AG08395 (cell line): Measurements from ENCODE around the gene TK2.
"Not testable (repeated sequence)": the region's sequence is repeated elsewhere in the genome, so short reads cannot be mapped to it uniquely, and the experiment has no call there.

Experiments used
- DNase-seq: peaks from one replicate; pipeline ENCODE4 v3.0.0; 2012; ENCODE audit warnings: mixed read lengths, low spot score

TK2 gene

DNA sequence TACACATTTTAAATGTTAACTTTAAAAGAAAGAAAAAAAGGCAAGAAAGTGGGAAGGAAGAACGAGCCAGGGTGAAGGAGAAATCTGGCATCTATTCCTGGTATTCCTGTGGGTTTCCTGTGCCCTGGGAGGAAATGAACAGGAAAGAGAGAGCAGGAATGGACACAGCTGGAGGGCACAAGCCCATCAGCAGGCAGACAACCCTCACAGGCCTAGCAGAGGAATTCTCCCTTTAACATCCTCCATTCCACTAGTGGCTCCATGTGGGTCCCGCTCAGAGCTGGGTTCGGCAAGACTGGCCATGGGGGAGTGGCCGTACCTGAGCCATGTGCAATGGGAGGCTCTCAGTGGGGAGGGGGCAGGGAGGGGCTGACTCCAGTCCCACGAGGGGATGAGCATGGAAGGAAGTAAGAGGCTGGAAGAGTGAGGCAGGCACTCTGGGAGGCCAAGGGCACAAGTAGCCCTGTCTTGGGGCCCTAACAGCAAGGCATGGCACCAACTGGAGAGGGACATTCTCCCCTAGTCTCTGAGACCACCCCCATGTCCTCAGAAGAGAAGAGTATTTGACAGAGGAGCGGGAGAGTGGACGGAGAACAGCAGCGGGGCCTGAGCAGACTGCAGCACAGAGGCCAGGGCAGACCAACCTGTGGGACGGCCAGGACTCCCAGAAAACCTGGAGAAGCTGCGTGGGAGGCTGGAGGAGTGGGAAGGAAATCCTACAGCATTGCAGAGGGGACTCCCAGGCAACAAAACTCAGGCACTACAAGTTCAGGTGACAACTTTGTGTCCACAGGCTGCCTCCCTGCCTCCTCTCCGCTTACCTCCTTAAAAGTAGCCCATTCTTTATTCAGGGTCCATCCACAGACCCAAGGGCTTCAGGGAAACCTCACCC lies 30.2 kb downstream of the TK2 start:
- no peak for DNase-seq

DNA sequence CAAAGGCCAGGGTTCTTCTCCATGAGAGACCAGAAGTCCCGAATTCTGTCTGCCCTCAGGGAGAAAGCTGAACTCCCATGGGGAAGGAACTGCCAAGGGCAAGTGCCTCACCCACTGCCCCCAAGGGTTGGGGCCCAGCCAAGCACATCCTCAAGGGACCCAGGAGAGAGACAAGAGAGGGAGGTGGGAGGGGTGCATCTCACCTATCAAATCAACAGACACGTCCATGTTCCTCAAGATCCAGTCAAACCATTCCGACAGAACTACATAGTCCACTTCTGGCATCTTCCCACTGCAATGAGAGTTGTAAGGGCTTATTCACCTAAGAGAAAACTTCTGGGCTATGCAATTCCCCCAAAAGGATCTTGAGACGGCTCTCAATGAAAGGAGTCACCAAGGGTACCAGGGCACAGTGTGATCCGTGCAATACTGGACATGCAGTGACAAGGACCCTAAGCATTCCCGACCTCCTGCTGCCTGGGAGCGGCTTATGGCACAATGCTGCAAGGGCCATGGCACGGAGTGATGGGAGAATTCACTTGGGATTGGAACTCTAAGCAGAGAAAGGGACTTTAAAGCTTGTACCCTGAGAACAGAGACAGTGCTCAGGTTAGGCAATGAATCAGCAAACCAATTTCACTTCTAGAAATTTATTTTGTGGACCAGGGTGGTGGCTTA lies 32.2 kb downstream of the TK2 start:
- DNase-seq: no peak

- DNase-seq: peak; percentile 98
Measured at GRCh38 chr16:66516808-66517585, 32.9 kb downstream of the TK2 start.

GRCh38 chr16:66516509-66516807 lies 33.5 kb downstream of the TK2 start:
- DNase-seq: peak; percentile 24

DNA sequence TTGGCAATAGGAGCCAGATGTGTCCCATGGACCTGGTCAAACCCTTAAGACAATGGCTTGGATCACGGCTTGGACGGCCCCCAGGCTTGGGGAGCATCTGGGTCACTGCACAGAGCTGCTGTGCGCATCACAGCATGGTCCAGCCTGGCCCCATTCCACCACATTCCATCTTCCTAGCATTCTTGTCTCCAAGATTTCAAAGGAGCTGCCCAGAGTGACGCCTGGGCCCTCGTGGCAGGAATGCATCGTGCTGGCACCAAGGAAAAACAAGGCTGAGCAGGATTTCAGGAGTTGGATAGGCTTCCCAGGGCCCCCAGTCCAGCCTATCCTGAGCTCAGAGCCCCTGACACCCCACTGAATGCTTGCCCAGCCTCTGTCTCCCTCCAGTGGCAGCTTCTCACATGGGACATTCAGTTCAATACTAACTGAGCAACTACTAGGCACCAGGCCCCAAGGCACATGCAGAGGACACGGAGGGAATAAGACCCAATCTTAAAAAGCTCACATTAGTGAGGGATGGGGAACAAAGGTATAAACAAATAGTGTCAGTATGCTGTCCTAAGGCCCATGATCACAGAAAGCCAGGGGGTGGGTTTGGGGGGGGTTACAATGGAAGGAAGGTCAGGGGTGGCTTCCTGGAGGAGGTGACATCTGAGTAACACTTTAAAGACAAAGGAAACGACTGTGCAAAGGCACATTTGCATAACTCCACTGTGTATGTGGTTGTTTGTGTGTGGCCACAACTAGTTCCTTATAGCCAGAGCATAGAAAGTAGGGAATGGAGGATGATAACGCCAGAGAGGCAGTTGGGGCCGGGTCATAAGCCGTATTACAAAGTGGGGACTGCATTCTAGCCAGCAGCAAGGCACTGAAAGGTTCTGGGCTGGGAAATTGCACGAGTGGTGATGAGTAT lies 34.1 kb downstream of the TK2 start:
- DNase-seq: peak; percentile 67

DNA sequence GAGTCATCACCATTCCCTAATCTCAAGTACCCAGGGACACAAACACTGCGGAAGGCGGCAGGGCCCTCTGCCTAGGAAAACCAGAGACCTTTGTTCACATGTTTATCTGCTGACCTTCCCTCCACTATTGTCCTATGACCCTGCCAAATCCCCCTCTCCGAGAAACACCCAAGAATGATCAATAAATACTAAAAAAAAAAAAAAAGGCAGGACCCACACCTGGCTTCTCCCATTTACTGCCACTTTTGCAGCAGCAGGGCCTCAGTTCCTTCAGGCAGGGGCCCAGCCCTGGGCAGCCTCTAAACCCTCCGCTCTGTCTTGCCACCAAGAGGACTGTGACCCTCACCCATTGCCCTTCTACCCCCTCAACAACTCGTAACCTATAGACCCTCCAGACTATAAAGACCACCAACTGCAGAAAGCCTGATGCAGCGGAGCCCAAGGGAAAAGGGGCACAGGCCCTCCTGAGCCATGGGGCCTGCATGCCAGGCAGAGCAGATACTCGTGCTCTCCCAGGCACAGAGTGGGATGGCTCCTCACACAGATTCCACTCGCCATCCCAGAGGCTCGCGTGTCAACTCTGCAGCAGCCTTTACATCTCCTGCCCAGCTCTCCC lies 34.8 kb downstream of the TK2 start:
- DNase-seq: not testable (repeated sequence)

- DNase-seq: not testable (repeated sequence)
Measured at GRCh38 chr16:66514391-66514790, 35.5 kb downstream of the TK2 start.

GRCh38 chr16:66513111-66513723 lies 36.7 kb downstream of the TK2 start:
- DNase-seq: no peak

- no peak for DNase-seq
Measured at GRCh38 chr16:66512272-66513110, 37.4 kb downstream of the TK2 start.

DNA sequence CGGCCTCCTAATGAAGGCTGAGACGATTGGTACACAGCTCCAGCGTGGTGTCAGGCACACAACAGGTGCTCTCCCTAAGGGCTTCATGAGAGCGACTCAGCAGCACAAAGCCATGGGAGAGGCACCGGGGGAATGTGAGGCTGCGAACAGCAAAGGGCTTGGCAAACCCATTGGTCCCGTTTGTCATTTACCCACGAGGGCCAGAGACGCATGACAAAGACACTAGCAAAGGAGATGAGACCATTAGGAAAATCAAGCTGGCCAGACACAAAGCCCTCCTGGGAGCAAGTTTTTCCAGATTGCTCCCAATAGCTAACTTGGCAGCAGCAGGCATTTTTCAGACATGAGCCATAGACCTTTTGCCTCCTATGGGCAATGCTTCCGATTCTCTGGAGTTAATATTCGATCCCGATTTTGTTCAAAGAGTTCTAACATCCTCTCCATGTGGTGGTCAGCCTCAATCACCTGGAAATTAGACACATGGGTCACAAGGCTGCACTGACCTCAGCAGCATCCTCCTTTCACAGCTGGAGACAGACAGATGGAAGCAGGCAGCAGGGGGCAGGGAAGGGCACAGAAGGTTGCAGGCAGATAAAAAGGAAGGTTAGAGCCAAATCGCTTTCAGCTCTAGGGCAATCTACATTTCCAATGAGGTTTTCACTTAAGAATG lies 38.2 kb downstream of the TK2 start:
- DNase-seq: peak; percentile 85

- no peak for DNase-seq
Measured at GRCh38 chr16:66510711-66511601, 39.0 kb downstream of the TK2 start.

- DNase-seq: no peak
Measured at GRCh38 chr16:66510298-66510697, 39.6 kb downstream of the TK2 start.

- DNase-seq: no peak
Measured at GRCh38 chr16:66509576-66509975, 40.3 kb downstream of the TK2 start.

DNA sequence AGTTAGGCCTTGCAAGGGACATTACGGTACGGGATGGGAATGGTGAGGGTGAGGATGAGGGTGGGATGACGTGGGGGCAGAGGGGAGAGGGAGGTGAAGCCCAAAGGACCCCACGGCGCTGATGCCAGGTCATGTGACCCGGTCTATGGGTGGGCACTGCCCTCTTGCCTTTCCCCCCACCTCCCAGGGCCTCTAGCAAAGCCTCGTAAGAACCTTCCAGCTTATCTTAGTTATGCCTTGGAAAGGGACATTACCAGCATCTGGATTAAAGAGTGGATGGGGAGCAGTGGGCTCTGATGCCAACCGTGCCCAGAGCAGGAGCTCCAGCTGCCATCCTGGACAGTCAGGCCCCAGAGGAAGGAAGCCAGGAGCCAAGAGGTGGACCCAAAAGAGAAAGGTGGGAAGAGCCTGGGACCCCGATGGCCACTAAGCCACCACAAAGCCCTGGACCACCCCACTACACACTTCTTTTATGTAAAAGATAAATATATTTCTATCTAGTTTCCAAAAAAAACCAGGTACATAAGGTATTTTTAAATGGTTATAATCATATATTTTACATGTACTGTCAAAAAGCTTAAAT lies 40.9 kb downstream of the TK2 start:
- DNase-seq: no peak

- no peak for DNase-seq
Measured at GRCh38 chr16:66508248-66508913, 41.5 kb downstream of the TK2 start.

- no peak for DNase-seq
Measured at GRCh38 chr16:66507731-66508239, 42.1 kb downstream of the TK2 start.

- no peak for DNase-seq
Measured at GRCh38 chr16:66503612-66504011, 46.3 kb downstream of the TK2 start.
